MM.1S (cell line): ENCODE measurements around the gene MFAP5.

Experiments
- DNase-seq: peaks from one replicate; pipeline ENCODE4 v3.0.0-alpha.2; 2015
- H2AFZ ChIP-seq: fragments of 300-600 bp; sonication (generic); 2 replicates; pipeline ENCODE4 v1.6.0; 2016; ENCODE audit warnings: antibody characterized with exemption, low read length
- H3F3A ChIP-seq: fragments of 300-600 bp; sonication (generic); 2 replicates; pipeline ENCODE4 v1.6.1; 2016; ENCODE audit warnings: mild to moderate bottlenecking, antibody characterized with exemption, low read length, moderate library complexity, mixed read lengths; ENCODE audit not compliant: insufficient read depth
- H3K27ac ChIP-seq: fragments of 300-600 bp; sonication (generic); 2 replicates; pipeline ENCODE4 v1.5.1; 2016; ENCODE audit warnings: mild to moderate bottlenecking, low read length
- H3K27me3 ChIP-seq: fragments of 300-600 bp; sonication (generic); replicated peaks from 2 replicates; pipeline ENCODE4 v1.6.0; 2016; ENCODE audit warnings: low read length; ENCODE audit not compliant: insufficient read depth
- H3K36me3 ChIP-seq: fragments of 300-600 bp; sonication (generic); replicated peaks from 2 replicates; pipeline ENCODE4 v1.6.1; 2016; ENCODE audit warnings: mild to moderate bottlenecking, low read length, mixed read lengths; ENCODE audit not compliant: insufficient read depth
- H3K4me1 ChIP-seq: fragments of 300-600 bp; sonication (generic); 2 replicates; pipeline ENCODE4 v1.6.1; 2016; ENCODE audit warnings: low read length, mixed read lengths
- H3K4me2 ChIP-seq: fragments of 300-600 bp; sonication (generic); 2 replicates; pipeline ENCODE4 v1.6.0; 2016; ENCODE audit warnings: low read depth, low read length
- H3K4me3 ChIP-seq: fragments of 300-600 bp; sonication (generic); 2 replicates; pipeline ENCODE4 v1.5.1; 2016; ENCODE audit warnings: low read length, mixed read lengths
- H3K79me2 ChIP-seq: fragments of 300-600 bp; sonication (generic); 2 replicates; pipeline ENCODE4 v1.6.1; 2016; ENCODE audit warnings: mixed run types, low read length, mixed read lengths
- H3K9ac ChIP-seq: fragments of 300-600 bp; sonication (generic); 2 replicates; pipeline ENCODE4 v1.6.1; 2016; ENCODE audit warnings: low read length, mixed read lengths
- H3K9me2 ChIP-seq: fragments of 300-600 bp; sonication (generic); replicated peaks from 2 replicates; pipeline ENCODE4 v1.6.1; 2016; ENCODE audit warnings: mild to moderate bottlenecking, low read length, mixed read lengths; ENCODE audit not compliant: insufficient read depth
- H3K9me3 ChIP-seq: fragments of 300-600 bp; sonication (generic); replicated peaks from 2 replicates; pipeline ENCODE4 v1.6.1; 2016; ENCODE audit warnings: mild to moderate bottlenecking, low read length, mixed read lengths; ENCODE audit not compliant: insufficient read depth
- H4K20me1 ChIP-seq: fragments of 300-600 bp; sonication (generic); 2 replicates; pipeline ENCODE4 v1.6.1; 2016; ENCODE audit warnings: mild to moderate bottlenecking, low read length, moderate library complexity, mixed read lengths; ENCODE audit not compliant: insufficient read depth
- EZH2 ChIP-seq: fragments of 300-600 bp; sonication (generic); optimal IDR thresholded peaks from 2 replicates; pipeline ENCODE3; 2017; ENCODE audit warnings: low read depth, mild to moderate bottlenecking, antibody characterized with exemption, low read length, mixed read lengths
- EZH2phosphoT487 ChIP-seq: fragments of 300-600 bp; sonication (generic); IDR thresholded peaks from 2 replicates; pipeline ENCODE4 v1.6.1; 2018; ENCODE audit warnings: antibody characterized with exemption, low read length
- TF ChIP-seq, protein P1 (sequence below): fragments of 300-600 bp; sonication (generic); IDR thresholded peaks from 2 replicates; pipeline ENCODE4 v1.5.1; 2016; ENCODE audit warnings: antibody characterized with exemption, low read length, mixed read lengths

The MFAP5 gene

GRCh38 chr12:8695116-8695515 lies 32.5 kb upstream of the MFAP5 start:
- no peak overlapping the region for H3K9ac ChIP-seq
- TF ChIP-seq EZH2phosphoT487 (no peak), EZH2 (no peak)
- TF ChIP-seq, protein P1, sequence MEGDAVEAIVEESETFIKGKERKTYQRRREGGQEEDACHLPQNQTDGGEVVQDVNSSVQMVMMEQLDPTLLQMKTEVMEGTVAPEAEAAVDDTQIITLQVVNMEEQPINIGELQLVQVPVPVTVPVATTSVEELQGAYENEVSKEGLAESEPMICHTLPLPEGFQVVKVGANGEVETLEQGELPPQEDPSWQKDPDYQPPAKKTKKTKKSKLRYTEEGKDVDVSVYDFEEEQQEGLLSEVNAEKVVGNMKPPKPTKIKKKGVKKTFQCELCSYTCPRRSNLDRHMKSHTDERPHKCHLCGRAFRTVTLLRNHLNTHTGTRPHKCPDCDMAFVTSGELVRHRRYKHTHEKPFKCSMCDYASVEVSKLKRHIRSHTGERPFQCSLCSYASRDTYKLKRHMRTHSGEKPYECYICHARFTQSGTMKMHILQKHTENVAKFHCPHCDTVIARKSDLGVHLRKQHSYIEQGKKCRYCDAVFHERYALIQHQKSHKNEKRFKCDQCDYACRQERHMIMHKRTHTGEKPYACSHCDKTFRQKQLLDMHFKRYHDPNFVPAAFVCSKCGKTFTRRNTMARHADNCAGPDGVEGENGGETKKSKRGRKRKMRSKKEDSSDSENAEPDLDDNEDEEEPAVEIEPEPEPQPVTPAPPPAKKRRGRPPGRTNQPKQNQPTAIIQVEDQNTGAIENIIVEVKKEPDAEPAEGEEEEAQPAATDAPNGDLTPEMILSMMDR = no peak
- no peak overlapping the region for H3K4me2 ChIP-seq
- no peaks in the 10 kb centered on the region for H3K36me3 ChIP-seq
- no peaks in the 10 kb centered on the region for H4K20me1 ChIP-seq
- H3K9me3 ChIP-seq = no peaks in the 10 kb centered on the region
- H3F3A ChIP-seq = peaks cover 10% of the 10 kb centered on the region; the same call in 1 of the 2 replicates
- no peak overlapping the region for H3K4me3 ChIP-seq
- no peaks in the 10 kb centered on the region for H3K9me2 ChIP-seq
- no peaks in the 10 kb centered on the region for H3K79me2 ChIP-seq
- no peak overlapping the region for H2AFZ ChIP-seq
- H3K4me1 ChIP-seq = no peaks in the 10 kb centered on the region
- H3K27ac ChIP-seq = no peak overlapping the region
- peaks cover 34% of the 10 kb centered on the region for H3K27me3 ChIP-seq
- no peak for DNase-seq

DNA sequence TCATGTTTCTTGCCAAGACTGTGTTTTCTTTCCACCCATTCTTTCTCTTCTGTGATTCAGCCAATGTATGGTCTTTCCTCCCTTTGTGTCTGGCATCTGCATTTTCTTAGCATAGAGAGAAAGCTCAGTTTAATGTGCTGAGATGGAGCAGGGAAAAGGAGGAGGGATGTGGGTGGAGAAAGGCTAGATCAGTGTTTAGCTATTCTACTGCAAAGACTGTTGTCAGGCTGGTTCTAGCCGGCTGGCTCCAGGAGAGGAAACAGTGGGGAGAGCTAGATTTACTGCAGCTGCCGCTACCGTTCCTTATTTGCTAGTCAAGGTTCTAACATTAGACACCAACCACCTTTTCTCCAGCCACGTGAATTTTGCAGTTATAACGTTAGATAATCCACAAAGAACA lies 29.9 kb upstream of the MFAP5 start:
- Histone ChIP-seq H3K27me3 (peaks cover 18% of the 10 kb centered on the region), H3K4me1 (0 out of 2 replicates have a peak, but pooled peaks cover 4% of the 10 kb centered on the region), H3K79me2 (no peaks in the 10 kb centered on the region), H3K4me2 (no peak overlapping the region), H2AFZ (no peak overlapping the region), H3K4me3 (no peak overlapping the region), H4K20me1 (no peaks in the 10 kb centered on the region), H3K9me3 (no peaks in the 10 kb centered on the region), H3K27ac (no peak overlapping the region), H3K36me3 (no peaks in the 10 kb centered on the region), H3K9ac (no peak overlapping the region), H3F3A (peaks cover 10% of the 10 kb centered on the region; the same call in 1 of the 2 replicates), H3K9me2 (no peaks in the 10 kb centered on the region)
- DNase-seq = no peak
- TF ChIP-seq EZH2phosphoT487 (no peak), EZH2 (no peak)
- TF ChIP-seq, protein P1 = no peak

- H3K36me3 ChIP-seq = no peaks in the 10 kb centered on the region
- H3K4me3 ChIP-seq = no peak overlapping the region
- no peaks in the 10 kb centered on the region for H3K9me3 ChIP-seq
- H4K20me1 ChIP-seq = no peaks in the 10 kb centered on the region
- no peaks in the 10 kb centered on the region for H3F3A ChIP-seq
- H3K27me3 ChIP-seq = no peaks in the 10 kb centered on the region
- no peak overlapping the region for H3K4me2 ChIP-seq
- no peak overlapping the region for H3K27ac ChIP-seq
- H3K79me2 ChIP-seq = no peaks in the 10 kb centered on the region
- H3K9ac ChIP-seq = no peak overlapping the region
- H2AFZ ChIP-seq = no peak overlapping the region
- no peaks in the 10 kb centered on the region for H3K9me2 ChIP-seq
- DNase-seq = no peak
- TF ChIP-seq EZH2phosphoT487 (no peak), EZH2 (no peak)
- TF ChIP-seq, protein P1 = no peak
- 0 out of 2 replicates have a peak, but pooled peaks cover 4% of the 10 kb centered on the region for H3K4me1 ChIP-seq
Observed at GRCh38 chr12:8689681-8690080, 27.1 kb upstream of the MFAP5 start.
